GM23248 (cell line): Measurements from ENCODE around the gene CTNND2.

Experiments used
- EZH2 ChIP-seq: fragments of 200-600 bp; sonication (generic); IDR thresholded peaks from 2 replicates; pipeline ENCODE4 v1.6.1; 2018; ENCODE audit warnings: antibody characterized with exemption, mild to moderate bottlenecking; ENCODE audit not compliant: insufficient read depth, poor library complexity, severe bottlenecking
- EZH2phosphoT487 ChIP-seq: fragments of 200-600 bp; sonication (generic); IDR thresholded peaks from 2 replicates; pipeline ENCODE4 v1.6.1; 2018; ENCODE audit warnings: antibody characterized with exemption, moderate library complexity, mild to moderate bottlenecking, low read depth; ENCODE audit not compliant: insufficient read depth

- TF ChIP-seq EZH2, result no peak
- TF ChIP-seq EZH2phosphoT487, result no peak
Observed at GRCh38 chr5:11329679-11330078, 574.6 kb downstream of the CTNND2 start.
